HepG2 (cell line): Measurements from ENCODE around the gene TSPAN32. TPM values are rescaled to one million over a fixed set of nuclear protein-coding genes. Genes with fewer than 3 reads are reported as not detected.

ENCODE experiments used
- ATAC-seq: fragments of 200-7000 bp; cut with Tn5 transposase; 3 replicates; pipeline ENCODE4 v1.9.1; 2020; ENCODE audit warnings: mild to moderate bottlenecking, moderate library complexity
- BruUV-seq: library from RNA; stranded (reverse); fragments of 400-500 nt; replicated peaks from 2 replicates; lab custom pipeline; 2021; lab: Mats Ljungman, UMichigan
- CTCF ChIA-PET: fragments of 300-600 bp; formaldehyde crosslinking; extraction: SDS; loops from one replicate; lab custom pipeline; 2021; ENCODE audit warnings: low total read pairs, inconsistent platforms, low intra/inter-chr PET ratio; lab: Yijun Ruan, JAX
- POLR2A ChIA-PET: fragments of 350-600 bp; sonication (Branson Sonifier 250); formaldehyde crosslinking; loops from one replicate; lab custom pipeline; 2020; ENCODE audit warnings: antibody characterized with exemption, inconsistent platforms; lab: Yijun Ruan, JAX
- DNase-seq: peaks from one replicate; pipeline ENCODE4 v3.0.0-alpha.2; 2015; ENCODE audit warnings: low spot score
- FAIRE-seq: peaks from 3 replicates; lab custom pipeline; 2011; peaks lifted over from hg19 to GRCh38; lab: Jason Lieb, UNC
- H2AFZ ChIP-seq: one replicate; pipeline ENCODE4 v1.6.1; 2011; ENCODE audit warnings: low read length, inconsistent platforms
- H3K27ac ChIP-seq: fragments of 300-600 bp; 3 replicates; pipeline ENCODE4 v1.8.0; 2011; ENCODE audit warnings: mixed run types, mild to moderate bottlenecking, mixed read lengths, low read length, inconsistent platforms; ENCODE audit not compliant: insufficient read depth; ENCODE audit errors: extremely low read length
- H3K27me3 ChIP-seq, 2 experiments: fragments of 200-600 bp in 1 of 2; 2 replicates in 1 of 2; 3 replicates in 1 of 2; pipeline versions ENCODE4 v1.6.0 to v1.8.0; 2011; ENCODE audit warnings: low read length in 2 of 2, mild to moderate bottlenecking in 2 of 2, moderate library complexity in 2 of 2, inconsistent platforms in 1 of 2; ENCODE audit not compliant: insufficient read depth in 2 of 2, control insufficient read depth in 1 of 2
- H3K36me3 ChIP-seq, 2 experiments: fragments of 200-600 bp in 1 of 2; replicated peaks in 1 of 2; 2 replicates in 1 of 2; 3 replicates in 1 of 2; pipeline versions ENCODE4 v1.5.1 to v1.8.0; 2011; ENCODE audit warnings: low read length in 2 of 2, inconsistent platforms in 1 of 2; ENCODE audit not compliant: insufficient read depth in 2 of 2, control insufficient read depth in 1 of 2
- H3K4me1 ChIP-seq: 2 replicates; pipeline ENCODE4 v1.5.1; 2012; ENCODE audit warnings: low read length, inconsistent platforms; ENCODE audit not compliant: insufficient read depth
- H3K4me2 ChIP-seq: 2 replicates; pipeline ENCODE4 v1.6.0; 2011; ENCODE audit warnings: low read depth, low read length, inconsistent platforms
- H3K4me3 ChIP-seq, 3 experiments: fragments of 200-600 bp in 1 of 3; sonication (generic), shearing (Covaris generic) in 1 of 3; replicated peaks in 1 of 3; 2 replicates each; pipeline ENCODE4 v1.5.1; 2011 to 2016; ENCODE audit warnings: low read length in 3 of 3, inconsistent platforms in 2 of 3, low read depth in 2 of 3, mild to moderate bottlenecking in 2 of 3, control low read depth in 1 of 3, mixed read lengths in 1 of 3; ENCODE audit not compliant: insufficient read depth in 1 of 3
- H3K79me2 ChIP-seq: one replicate; pipeline ENCODE4 v1.6.1; 2011; ENCODE audit warnings: low read length, inconsistent platforms; ENCODE audit not compliant: insufficient read depth
- H3K9ac ChIP-seq: 2 replicates; pipeline ENCODE4 v1.6.0; 2011; ENCODE audit warnings: mild to moderate bottlenecking, low read depth, low read length, inconsistent platforms; ENCODE audit not compliant: insufficient read depth
- H3K9me3 ChIP-seq: 2 replicates; pipeline ENCODE4 v1.5.1; 2012; ENCODE audit warnings: mild to moderate bottlenecking, low read length
- H4K20me1 ChIP-seq: 2 replicates; pipeline ENCODE4 v1.6.0; 2011; ENCODE audit warnings: inconsistent platforms, mild to moderate bottlenecking, low read length, moderate library complexity; ENCODE audit not compliant: insufficient read depth
- ARID5B ChIP-seq: IDR thresholded peaks from 2 replicates; pipeline ENCODE4 v1.4.0; 2020; ENCODE audit warnings: mild to moderate bottlenecking, missing genetic modification reagents
- GMEB1 ChIP-seq: sonication (generic); formaldehyde crosslinking; IDR thresholded peaks from 2 replicates; pipeline ENCODE4 v1.5.1; 2020; ENCODE audit warnings: missing genetic modification reagents, mild to moderate bottlenecking, borderline replicate concordance
- HOXA7 ChIP-seq: sonication (generic); formaldehyde crosslinking; IDR thresholded peaks from 2 replicates; pipeline ENCODE4 v1.8.1; 2022; ENCODE audit warnings: mild to moderate bottlenecking, missing genetic modification reagents, moderate library complexity
- TMF1 ChIP-seq: sonication (generic); formaldehyde crosslinking; IDR thresholded peaks from 2 replicates; pipeline ENCODE4 v1.8.1; 2022; ENCODE audit warnings: low read depth, missing genetic modification reagents
- ZHX1 ChIP-seq: sonication (generic); formaldehyde crosslinking; IDR thresholded peaks from 2 replicates; pipeline ENCODE4 v1.8.1; 2022; ENCODE audit warnings: low read depth, mild to moderate bottlenecking, missing genetic modification reagents
- ZNF7 ChIP-seq: IDR thresholded peaks from 2 replicates; pipeline ENCODE4 v1.6.1; 2016; ENCODE audit warnings: missing biosample characterization, missing genetic modification reagents
- ZSCAN20 ChIP-seq: sonication (generic); formaldehyde crosslinking; IDR thresholded peaks from 2 replicates; pipeline ENCODE4 v1.4.0; 2020; ENCODE audit warnings: missing genetic modification reagents, mild to moderate bottlenecking, borderline replicate concordance
- WGBS: methylation state at CpG from one replicate; pipeline ENCODE4 v1.1.6; 2017; ENCODE audit warnings: low lambda C conversion rate; 5-methylcytosine and 5-hydroxymethylcytosine counted together
- in situ Hi-C: cut with HindIII; loops from 2 replicates; pipeline ENCODE4 v1.10.0; 2017; ENCODE audit warnings: low pct_unique_long_range_greater_than_20kb; ENCODE audit not compliant: extremely low pct_ligation_motif_present
- intact Hi-C: fragments of 100-400 bp; cut with micrococcal nuclease; formaldehyde crosslinking; loops from one replicate; pipeline ENCODE4 v1.10.0; 2022; ENCODE audit not compliant: unreplicated experiment
- polyA plus RNA-seq, 8 experiments: library from polyadenylated mRNA; depleted of rRNA in 3 of 8; stranded (reverse) in 7 of 8; unstranded in 1 of 8; fragments of >200 nt; fragmentation: Illumina TruSeq in 4 of 8; extraction: Trizol in 4 of 8; gene quantifications; 2 replicates each; pipeline versions ENCODE4 v1.2.1 to v1.2.3, GENCODE V29; 2011 to 2016; ENCODE audit warnings: low read depth in 4 of 8, missing spikeins in 1 of 8, mixed read lengths in 1 of 8; ENCODE audit not compliant: insufficient read depth in 1 of 8
- total RNA-seq, 5 experiments: library from RNA; depleted of rRNA; stranded (reverse); fragments of >200 nt; fragmentation: Illumina TruSeq; extraction: Trizol; gene quantifications; 2 replicates each; pipeline ENCODE4 v1.2.3, GENCODE V29; 2016; ENCODE audit warnings: low read depth in 1 of 5
- TF ChIP-seq, protein P1 (sequence below): sonication (generic); formaldehyde crosslinking; IDR thresholded peaks from 2 replicates; pipeline ENCODE4 v1.5.1; 2020; ENCODE audit warnings: mild to moderate bottlenecking, missing genetic modification reagents, borderline replicate concordance

The TSPAN32 gene
- total and polyA plus RNA-seq, 2 of the 13 experiments (the other 11 are each of a cell fraction or from before 2014, with no cell fraction given), result 0.09 to 0.70 TPM

DNA sequence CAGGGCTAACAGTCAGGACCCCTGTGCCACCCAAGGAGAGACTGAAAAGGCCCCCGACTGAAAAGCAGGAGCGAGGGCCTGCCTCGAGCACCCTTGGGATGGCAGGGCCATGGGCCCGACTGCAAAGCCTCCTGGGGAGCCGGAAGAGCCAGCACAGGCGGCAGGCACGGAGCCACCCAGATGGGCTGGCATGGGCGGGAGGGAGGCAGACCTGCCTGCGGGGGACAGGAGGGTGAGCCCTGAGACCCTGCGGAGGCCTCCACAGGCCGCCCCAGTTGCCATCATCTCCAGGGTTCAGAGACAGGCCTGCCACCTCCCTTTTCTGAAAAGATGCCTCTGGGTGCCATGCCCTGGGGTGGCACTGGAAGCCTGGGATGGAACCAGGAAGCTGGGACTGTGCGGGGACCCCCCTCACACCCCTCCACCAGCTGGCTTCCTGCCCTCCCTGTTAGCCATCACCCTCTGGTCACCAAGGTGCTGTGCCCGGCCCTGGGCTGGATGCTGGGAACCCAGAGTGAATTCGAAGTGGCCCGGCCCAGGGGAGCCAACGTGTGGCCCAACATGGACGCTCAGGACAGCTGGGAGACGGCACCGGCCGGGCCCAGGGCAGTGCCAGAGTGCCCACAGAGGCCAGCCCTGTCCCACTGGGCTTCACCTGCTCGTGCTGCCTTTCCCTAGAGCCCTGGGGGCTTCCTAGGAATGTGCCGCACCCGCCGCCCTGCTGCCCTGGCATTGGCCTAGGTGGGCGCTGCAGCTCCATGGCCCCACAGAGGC, 13.8 kb downstream of the TSPAN32 start:
- DNase-seq, result no peak
- H3K27ac ChIP-seq, result no peak overlapping the region
- TF ChIP-seq ZNF7 (CRISPR knock-in tag) (no peak), ARID5B (CRISPR knock-in tag) (no peak), ZSCAN20 (CRISPR knock-in tag) (no peak), ZHX1 (CRISPR knock-in tag) (no peak), HOXA7 (CRISPR knock-in tag) (no peak), GMEB1 (CRISPR knock-in tag) (no peak), TMF1 (no peak)
- TF ChIP-seq, protein P1, sequence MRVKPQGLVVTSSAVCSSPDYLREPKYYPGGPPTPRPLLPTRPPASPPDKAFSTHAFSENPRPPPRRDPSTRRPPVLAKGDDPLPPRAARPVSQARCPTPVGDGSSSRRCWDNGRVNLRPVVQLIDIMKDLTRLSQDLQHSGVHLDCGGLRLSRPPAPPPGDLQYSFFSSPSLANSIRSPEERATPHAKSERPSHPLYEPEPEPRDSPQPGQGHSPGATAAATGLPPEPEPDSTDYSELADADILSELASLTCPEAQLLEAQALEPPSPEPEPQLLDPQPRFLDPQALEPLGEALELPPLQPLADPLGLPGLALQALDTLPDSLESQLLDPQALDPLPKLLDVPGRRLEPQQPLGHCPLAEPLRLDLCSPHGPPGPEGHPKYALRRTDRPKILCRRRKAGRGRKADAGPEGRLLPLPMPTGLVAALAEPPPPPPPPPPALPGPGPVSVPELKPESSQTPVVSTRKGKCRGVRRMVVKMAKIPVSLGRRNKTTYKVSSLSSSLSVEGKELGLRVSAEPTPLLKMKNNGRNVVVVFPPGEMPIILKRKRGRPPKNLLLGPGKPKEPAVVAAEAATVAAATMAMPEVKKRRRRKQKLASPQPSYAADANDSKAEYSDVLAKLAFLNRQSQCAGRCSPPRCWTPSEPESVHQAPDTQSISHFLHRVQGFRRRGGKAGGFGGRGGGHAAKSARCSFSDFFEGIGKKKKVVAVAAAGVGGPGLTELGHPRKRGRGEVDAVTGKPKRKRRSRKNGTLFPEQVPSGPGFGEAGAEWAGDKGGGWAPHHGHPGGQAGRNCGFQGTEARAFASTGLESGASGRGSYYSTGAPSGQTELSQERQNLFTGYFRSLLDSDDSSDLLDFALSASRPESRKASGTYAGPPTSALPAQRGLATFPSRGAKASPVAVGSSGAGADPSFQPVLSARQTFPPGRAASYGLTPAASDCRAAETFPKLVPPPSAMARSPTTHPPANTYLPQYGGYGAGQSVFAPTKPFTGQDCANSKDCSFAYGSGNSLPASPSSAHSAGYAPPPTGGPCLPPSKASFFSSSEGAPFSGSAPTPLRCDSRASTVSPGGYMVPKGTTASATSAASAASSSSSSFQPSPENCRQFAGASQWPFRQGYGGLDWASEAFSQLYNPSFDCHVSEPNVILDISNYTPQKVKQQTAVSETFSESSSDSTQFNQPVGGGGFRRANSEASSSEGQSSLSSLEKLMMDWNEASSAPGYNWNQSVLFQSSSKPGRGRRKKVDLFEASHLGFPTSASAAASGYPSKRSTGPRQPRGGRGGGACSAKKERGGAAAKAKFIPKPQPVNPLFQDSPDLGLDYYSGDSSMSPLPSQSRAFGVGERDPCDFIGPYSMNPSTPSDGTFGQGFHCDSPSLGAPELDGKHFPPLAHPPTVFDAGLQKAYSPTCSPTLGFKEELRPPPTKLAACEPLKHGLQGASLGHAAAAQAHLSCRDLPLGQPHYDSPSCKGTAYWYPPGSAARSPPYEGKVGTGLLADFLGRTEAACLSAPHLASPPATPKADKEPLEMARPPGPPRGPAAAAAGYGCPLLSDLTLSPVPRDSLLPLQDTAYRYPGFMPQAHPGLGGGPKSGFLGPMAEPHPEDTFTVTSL, result no peak

More for the DNA sequence above, 13.8 kb downstream of the TSPAN32 start:
- no peak overlapping the region for H3K9ac ChIP-seq
- CTCF ChIA-PET, result no interaction called here
- no peak overlapping the region for H3K4me3 ChIP-seq
- H3K9me3 ChIP-seq, result no peaks in the 10 kb centered on the region
- no peak overlapping the region for H3K4me2 ChIP-seq
- POLR2A ChIA-PET, result no interaction called here
- no peak for FAIRE-seq
- H3K4me1 ChIP-seq, result no peaks in the 10 kb centered on the region
- no peak for ATAC-seq
- no peaks in the 10 kb centered on the region for H3K79me2 ChIP-seq
- 54% methylated on average over 4 of the region's 25 CpGs for WGBS
- H4K20me1 ChIP-seq, result no peaks in the 10 kb centered on the region
- no peak overlapping the region for H2AFZ ChIP-seq
- in situ Hi-C loops, result no loop called here
- H3K36me3 ChIP-seq, result no peaks in the 10 kb centered on the region
- no TSS peak for BruUV-seq
- intact Hi-C loops, result loop anchor here (10.0 kb wide), 1 partner anchor 219 kb away; no protein-coding TSS in a partner anchor
- H3K27me3 ChIP-seq, result peaks cover 14 to 35% of the 10 kb centered on the region in 2 experiments; a peak in 3 of 5 replicates
